ENCODE results near the gene BLTP1. TPM values are rescaled to one million over a fixed set of nuclear protein-coding genes. Genes with fewer than 3 reads are reported as not detected.

Gene BLTP1
- total RNA-seq, 1 donor from 2014 or later = 26.9 TPM

- no peak for ATAC-seq
Measured at GRCh38 chr4:122170775-122171174, 18.6 kb downstream of the BLTP1 start.

DNA sequence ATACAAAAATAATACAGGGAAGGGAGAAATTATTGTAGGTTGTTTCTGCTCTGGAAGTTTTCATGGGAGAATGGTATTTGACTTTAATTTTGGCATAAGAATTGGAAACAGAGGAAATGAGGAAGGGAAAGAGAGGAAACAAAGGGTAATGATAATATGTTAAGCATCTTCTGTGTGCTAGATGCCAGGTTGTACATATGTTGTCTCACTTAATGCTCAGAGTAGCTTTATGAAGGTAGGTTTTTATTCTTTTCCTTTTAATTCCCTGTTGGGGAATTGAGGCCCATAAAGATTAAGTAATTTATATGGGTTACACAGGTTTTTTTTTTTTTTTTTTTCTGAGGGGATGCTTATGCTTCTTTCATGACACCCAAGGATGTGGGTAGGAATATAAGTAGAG is 19.2 kb downstream of the BLTP1 start:
- ATAC-seq = no peak

- ATAC-seq = no peak
Measured at GRCh38 chr4:122172266-122172665, 20.1 kb downstream of the BLTP1 start.

GRCh38 chr4:122178961-122179360 is 26.8 kb downstream of the BLTP1 start:
- ATAC-seq = no peak

DNA sequence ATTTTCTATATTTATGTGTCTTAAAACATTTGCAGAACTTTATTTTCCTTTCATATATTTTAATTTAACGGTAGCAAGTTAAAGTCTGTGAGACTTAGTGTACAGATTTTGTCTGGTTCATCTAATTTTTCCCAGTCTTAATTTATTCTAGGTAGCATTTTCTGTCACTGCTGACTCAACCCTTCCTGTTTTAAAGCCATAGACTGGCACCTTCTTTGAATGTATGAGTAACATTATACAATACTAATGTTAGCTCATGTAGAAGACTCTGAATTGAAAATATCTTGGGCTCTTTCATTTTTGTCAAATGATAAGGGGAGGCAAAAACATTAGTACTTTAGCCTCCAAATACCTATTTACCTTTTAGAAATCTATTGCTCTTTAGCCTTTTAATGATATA is 43.6 kb downstream of the BLTP1 start:
- ATAC-seq = no peak

Other genes with a start within 250 kb of the BLTP1 start
- not detected for gene TRPC3, start 200.3 kb upstream of the BLTP1 start, total RNA-seq
- not detected for gene ADAD1, start 226.7 kb downstream of the BLTP1 start, total RNA-seq